ENCODE data around the gene JOSD2. TPM values are rescaled to one million over a fixed set of nuclear protein-coding genes. Genes with fewer than 3 reads are reported as not detected.

Gene JOSD2
- total RNA-seq, 1 donor, result 22.8 TPM

- no peak overlapping the region for H3K27ac ChIP-seq (ENCODE audit: low read depth, low read length)
- no peak overlapping the region for H2AFZ ChIP-seq (ENCODE audit: low read length)
- TF ChIP-seq, protein P1, sequence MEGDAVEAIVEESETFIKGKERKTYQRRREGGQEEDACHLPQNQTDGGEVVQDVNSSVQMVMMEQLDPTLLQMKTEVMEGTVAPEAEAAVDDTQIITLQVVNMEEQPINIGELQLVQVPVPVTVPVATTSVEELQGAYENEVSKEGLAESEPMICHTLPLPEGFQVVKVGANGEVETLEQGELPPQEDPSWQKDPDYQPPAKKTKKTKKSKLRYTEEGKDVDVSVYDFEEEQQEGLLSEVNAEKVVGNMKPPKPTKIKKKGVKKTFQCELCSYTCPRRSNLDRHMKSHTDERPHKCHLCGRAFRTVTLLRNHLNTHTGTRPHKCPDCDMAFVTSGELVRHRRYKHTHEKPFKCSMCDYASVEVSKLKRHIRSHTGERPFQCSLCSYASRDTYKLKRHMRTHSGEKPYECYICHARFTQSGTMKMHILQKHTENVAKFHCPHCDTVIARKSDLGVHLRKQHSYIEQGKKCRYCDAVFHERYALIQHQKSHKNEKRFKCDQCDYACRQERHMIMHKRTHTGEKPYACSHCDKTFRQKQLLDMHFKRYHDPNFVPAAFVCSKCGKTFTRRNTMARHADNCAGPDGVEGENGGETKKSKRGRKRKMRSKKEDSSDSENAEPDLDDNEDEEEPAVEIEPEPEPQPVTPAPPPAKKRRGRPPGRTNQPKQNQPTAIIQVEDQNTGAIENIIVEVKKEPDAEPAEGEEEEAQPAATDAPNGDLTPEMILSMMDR (IDR thresholded peaks at IDR 0.05; ENCODE audit: extremely low read depth, low read depth, low read length), result no peak
- H4K20me1 ChIP-seq (ENCODE audit: insufficient read depth, low read length), result no peaks in the 10 kb centered on the region
- H3K4me1 ChIP-seq (ENCODE audit: insufficient read depth, low read length), result peaks cover 8% of the 10 kb centered on the region
- DNase-seq (ENCODE audit: insufficient read length, low spot score, missing footprints), result no peak
- H3K36me3 ChIP-seq (ENCODE audit: insufficient read depth, low read length), result no peaks in the 10 kb centered on the region
- H3K4me2 ChIP-seq (ENCODE audit: insufficient read depth, low read length), result no peak overlapping the region
- H3K79me2 ChIP-seq (ENCODE audit: insufficient read depth, low read length), result peaks cover 8% of the 10 kb centered on the region
- H3K4me3 ChIP-seq (ENCODE audit: insufficient read depth, low read length), result no peak overlapping the region
- H3K9me3 ChIP-seq (ENCODE audit: low read depth, low read length), result no peaks in the 10 kb centered on the region
- no peaks in the 10 kb centered on the region for H3K27me3 ChIP-seq (ENCODE audit: insufficient read depth, low read length)
Measured at GRCh38 chr19:50509366-50509765, 1.6 kb downstream of the JOSD2 start.

GRCh38 chr19:50508843-50509190 is 2.2 kb downstream of the JOSD2 start:
- Histone ChIP-seq H2AFZ (ENCODE audit: low read length) (no peak overlapping the region), H3K79me2 (ENCODE audit: insufficient read depth, low read length) (peaks cover 8% of the 10 kb centered on the region), H3K27me3 (ENCODE audit: insufficient read depth, low read length) (no peaks in the 10 kb centered on the region), H3K9me3 (ENCODE audit: low read depth, low read length) (no peaks in the 10 kb centered on the region), H3K4me3 (ENCODE audit: insufficient read depth, low read length) (no peak overlapping the region), H3K4me2 (ENCODE audit: insufficient read depth, low read length) (no peak overlapping the region), H4K20me1 (ENCODE audit: insufficient read depth, low read length) (no peaks in the 10 kb centered on the region), H3K4me1 (ENCODE audit: insufficient read depth, low read length) (peaks cover 8% of the 10 kb centered on the region), H3K27ac (ENCODE audit: low read depth, low read length) (no peak overlapping the region), H3K36me3 (ENCODE audit: insufficient read depth, low read length) (no peaks in the 10 kb centered on the region)
- TF ChIP-seq, protein P1 (IDR thresholded peaks at IDR 0.05; ENCODE audit: extremely low read depth, low read depth, low read length), result no peak
- DNase-seq (ENCODE audit: insufficient read length, low spot score, missing footprints), result no peak

DNA sequence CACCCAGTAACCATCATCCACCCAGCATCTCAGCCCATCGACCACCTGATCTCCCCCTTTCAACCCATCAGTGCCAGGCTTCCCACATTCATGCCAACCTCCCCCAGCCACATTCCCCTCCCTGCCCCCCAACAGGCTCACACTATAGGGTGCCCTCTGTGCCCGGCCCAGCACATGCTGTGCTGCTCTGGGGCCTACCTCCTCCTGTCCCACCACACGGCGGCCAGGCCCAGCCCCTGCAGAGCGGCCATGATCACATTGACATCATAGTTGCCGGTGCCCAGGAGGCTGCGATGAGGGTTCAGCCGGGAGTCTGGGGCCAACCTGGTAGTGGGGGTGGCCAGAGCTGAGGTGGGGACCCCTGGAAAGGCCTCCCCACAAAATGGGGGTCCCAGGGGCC is 3.6 kb downstream of the JOSD2 start:
- H3K4me1 ChIP-seq (ENCODE audit: insufficient read depth, low read length), result peaks cover 8% of the 10 kb centered on the region
- no peak for DNase-seq (ENCODE audit: insufficient read length, low spot score, missing footprints)
- no peak overlapping the region for H2AFZ ChIP-seq (ENCODE audit: low read length)
- H4K20me1 ChIP-seq (ENCODE audit: insufficient read depth, low read length), result no peaks in the 10 kb centered on the region
- no peaks in the 10 kb centered on the region for H3K27me3 ChIP-seq (ENCODE audit: insufficient read depth, low read length)
- H3K4me2 ChIP-seq (ENCODE audit: insufficient read depth, low read length), result no peak overlapping the region
- no peaks in the 10 kb centered on the region for H3K9me3 ChIP-seq (ENCODE audit: low read depth, low read length)
- H3K27ac ChIP-seq (ENCODE audit: low read depth, low read length), result no peak overlapping the region
- no peak overlapping the region for H3K4me3 ChIP-seq (ENCODE audit: insufficient read depth, low read length)
- no peaks in the 10 kb centered on the region for H3K36me3 ChIP-seq (ENCODE audit: insufficient read depth, low read length)
- H3K79me2 ChIP-seq (ENCODE audit: insufficient read depth, low read length), result peaks cover 8% of the 10 kb centered on the region
- TF ChIP-seq, protein P1 (IDR thresholded peaks at IDR 0.05; ENCODE audit: extremely low read depth, low read depth, low read length), result no peak

GRCh38 chr19:50506700-50507099 is 4.3 kb downstream of the JOSD2 start:
- Histone ChIP-seq H3K27me3 (ENCODE audit: insufficient read depth, low read length) (no peaks in the 10 kb centered on the region), H3K4me1 (ENCODE audit: insufficient read depth, low read length) (peaks cover 8% of the 10 kb centered on the region), H3K36me3 (ENCODE audit: insufficient read depth, low read length) (no peaks in the 10 kb centered on the region), H3K79me2 (ENCODE audit: insufficient read depth, low read length) (peaks cover 8% of the 10 kb centered on the region), H3K9me3 (ENCODE audit: low read depth, low read length) (no peaks in the 10 kb centered on the region), H3K4me3 (ENCODE audit: insufficient read depth, low read length) (no peak overlapping the region), H3K4me2 (ENCODE audit: insufficient read depth, low read length) (no peak overlapping the region), H2AFZ (ENCODE audit: low read length) (no peak overlapping the region), H3K27ac (ENCODE audit: low read depth, low read length) (no peak overlapping the region), H4K20me1 (ENCODE audit: insufficient read depth, low read length) (no peaks in the 10 kb centered on the region)
- no peak for DNase-seq (ENCODE audit: insufficient read length, low spot score, missing footprints)
- TF ChIP-seq, protein P1 (IDR thresholded peaks at IDR 0.05; ENCODE audit: extremely low read depth, low read depth, low read length), result no peak

All from osteoblast (primary cell).